ENCODE data around the gene TSGA10IP.

GRCh38 chr11:65973439-65974110 is 28.3 kb downstream of the TSGA10IP start:
- no peak for TF ChIP-seq CTCF (IDR thresholded peaks at IDR 0.05)
- TF ChIP-seq POLR2A (IDR thresholded peaks at IDR 0.05) = no peak

All from heart left ventricle (tissue), 13 donors.